ENCODE data around the gene ZNF587B.
"Not testable (repeated sequence)": the region's sequence is repeated elsewhere in the genome, so short reads cannot be mapped to it uniquely, and the experiment has no call there.

ZNF587B gene

GRCh38 chr19:57830071-57830602, at the start of gene ZNF587B:
Gene ZNF587B (plus strand): TSS chr19:57830299. CDS start chr19:57830529, 230 bp downstream.
- no peak for DNase-seq

GRCh38 chr19:57786286-57786685, 43.8 kb upstream of the ZNF587B start:
- no peak for DNase-seq

- DNase-seq = no peak
These were observed 43.2 kb upstream of the ZNF587B start for GRCh38 chr19:57786906-57787305.

- DNase-seq = no peak
These were observed 41.9 kb upstream of the ZNF587B start for GRCh38 chr19:57788114-57788692.

- no peak for DNase-seq
These were observed 40.8 kb upstream of the ZNF587B start for GRCh38 chr19:57789288-57789687.

- not testable (repeated sequence) for DNase-seq
These were observed 33.5 kb upstream of the ZNF587B start for GRCh38 chr19:57796580-57796979.

GRCh38 chr19:57800696-57801095, 29.4 kb upstream of the ZNF587B start:
- DNase-seq = no peak

GRCh38 chr19:57802269-57802668, 27.8 kb upstream of the ZNF587B start:
- no peak for DNase-seq

GRCh38 chr19:57803265-57803593, 26.9 kb upstream of the ZNF587B start:
- DNase-seq = no peak

- no peak for DNase-seq
These were observed 26.3 kb upstream of the ZNF587B start for GRCh38 chr19:57803594-57804325.

GRCh38 chr19:57807541-57807940, 22.6 kb upstream of the ZNF587B start:
- DNase-seq = no peak

GRCh38 chr19:57810410-57811295, 19.4 kb upstream of the ZNF587B start:
- not testable (repeated sequence) for DNase-seq

GRCh38 chr19:57812226-57812625, 17.9 kb upstream of the ZNF587B start:
- no peak for DNase-seq

GRCh38 chr19:57812975-57813820, 16.9 kb upstream of the ZNF587B start:
- DNase-seq = not testable (repeated sequence)

- DNase-seq = no peak
These were observed 16.1 kb upstream of the ZNF587B start for GRCh38 chr19:57813919-57814504.

GRCh38 chr19:57814505-57815246, 15.4 kb upstream of the ZNF587B start, which contains the start of gene ZNF552:
Gene ZNF552 (minus strand): TSS chr19:57814913. CDS start chr19:57814743, 170 bp downstream.
- peak; percentile 87 for DNase-seq

GRCh38 chr19:57815247-57816075, 14.6 kb upstream of the ZNF587B start:
- DNase-seq = no peak

GRCh38 chr19:57816652-57817051, 13.4 kb upstream of the ZNF587B start:
- no peak for DNase-seq

GRCh38 chr19:57817976-57818375, 12.1 kb upstream of the ZNF587B start:
- DNase-seq = no peak

- DNase-seq = no peak
These were observed 11.7 kb upstream of the ZNF587B start for GRCh38 chr19:57818378-57818777.

Data from NCI-H345 (cell line).